Thyroid gland (tissue), 4 donors: Measurements from ENCODE around the gene ZNF860.

Experiments
- CTCF ChIP-seq, 6 experiments: fragments of 200-600 bp in 3 of 6; fragments of 450-650 bp in 3 of 6; sonication (generic) in 3 of 6; IDR thresholded peaks; one replicate each; pipeline ENCODE4 v1.5.1; 2016 to 2019; ENCODE audit warnings: antibody characterized with exemption in 6 of 6, mild to moderate bottlenecking in 2 of 6, inconsistent platforms in 1 of 6, moderate library complexity in 1 of 6
- POLR2A ChIP-seq, 2 donors: fragments of 450-650 bp; IDR thresholded peaks; one replicate each; pipeline ENCODE4 v1.6.1; 2017; ENCODE audit warnings: antibody characterized with exemption in 2 of 2, mild to moderate bottlenecking in 2 of 2, moderate library complexity in 1 of 2

GRCh38 chr3:31973081-31973480 is 8.5 kb upstream of the ZNF860 start:
- TF ChIP-seq CTCF (IDR thresholded peaks at IDR 0.05) (no peak), POLR2A (IDR thresholded peaks at IDR 0.05) (no peak)
